Measurements from ENCODE around the gene COL15A1.

Gene COL15A1

GRCh38 chr9:98917746-98918487 is 25.8 kb upstream of the COL15A1 start:
- DNase-seq = no peak

- no peak for DNase-seq
These were observed 22.0 kb upstream of the COL15A1 start for GRCh38 chr9:98921732-98922131.

GRCh38 chr9:98922721-98923435 is 20.8 kb upstream of the COL15A1 start:
- no peak for DNase-seq

- no peak for DNase-seq
These were observed 20.1 kb upstream of the COL15A1 start for GRCh38 chr9:98923451-98924123.

- DNase-seq = no peak
These were observed 18.5 kb upstream of the COL15A1 start for GRCh38 chr9:98924946-98925820.

GRCh38 chr9:98925956-98926355 is 17.8 kb upstream of the COL15A1 start:
- no peak for DNase-seq

- DNase-seq = no peak
These were observed 16.0 kb upstream of the COL15A1 start for GRCh38 chr9:98927724-98928123.

GRCh38 chr9:98929071-98929470 is 14.6 kb upstream of the COL15A1 start:
- no peak for DNase-seq

- DNase-seq = no peak
These were observed 13.8 kb upstream of the COL15A1 start for GRCh38 chr9:98929895-98930341.

GRCh38 chr9:98930792-98931191 is 12.9 kb upstream of the COL15A1 start:
- no peak for DNase-seq

- no peak for DNase-seq
These were observed 11.9 kb upstream of the COL15A1 start for GRCh38 chr9:98931600-98932389.

GRCh38 chr9:98933185-98933584 is 10.5 kb upstream of the COL15A1 start:
- DNase-seq = no peak

- no peak for DNase-seq
These were observed 9.8 kb upstream of the COL15A1 start for GRCh38 chr9:98933890-98934289.

GRCh38 chr9:98935071-98935505 is 8.6 kb upstream of the COL15A1 start:
- DNase-seq = no peak

- DNase-seq = no peak
These were observed 3.4 kb upstream of the COL15A1 start for GRCh38 chr9:98940276-98940675.

- no peak for DNase-seq
These were observed 1.7 kb upstream of the COL15A1 start for GRCh38 chr9:98941946-98942523.

- DNase-seq = no peak
These were observed 613 bp upstream of the COL15A1 start for GRCh38 chr9:98942906-98943681.

- DNase-seq = no peak
These were observed 488 bp downstream of the COL15A1 start for GRCh38 chr9:98944057-98944733.

GRCh38 chr9:98944734-98945074 is 997 bp downstream of the COL15A1 start:
- no peak for DNase-seq

- no peak for DNase-seq
These were observed 5.9 kb downstream of the COL15A1 start for GRCh38 chr9:98949565-98949964.
